HFF-Myc (cell line): Measurements from ENCODE around the gene MRPL36.

ENCODE experiments used
- DNase-seq: peaks from one replicate; pipeline ENCODE4 v3.0.0-alpha.2; 2011; ENCODE audit warnings: low read depth; ENCODE audit errors: extremely low read depth
- H3K4me3 ChIP-seq: replicated peaks from 2 replicates; pipeline ENCODE4 v1.5.1; 2011; ENCODE audit warnings: low read depth, mild to moderate bottlenecking, control low read depth, low read length
- CTCF ChIP-seq: IDR thresholded peaks from 2 replicates; pipeline ENCODE4 v1.5.1; 2012; ENCODE audit warnings: mild to moderate bottlenecking, low read depth, low read length, control low read depth; ENCODE audit errors: missing control alignments

Gene MRPL36

GRCh38 chr5:1780614-1780930 lies 19.1 kb downstream of the MRPL36 start:
- no peak for TF ChIP-seq CTCF
- no peak for DNase-seq

GRCh38 chr5:1779782-1780613 lies 19.6 kb downstream of the MRPL36 start:
- DNase-seq = no peak
- no peak for TF ChIP-seq CTCF
- no peak overlapping the region for H3K4me3 ChIP-seq

More at GRCh38 chr5:1780614-1780930, 19.1 kb downstream of the MRPL36 start:
- no peak overlapping the region for H3K4me3 ChIP-seq

- DNase-seq = no peak
- H3K4me3 ChIP-seq = no peak overlapping the region
- TF ChIP-seq CTCF = no peak
Observed at GRCh38 chr5:1779021-1779680, 20.5 kb downstream of the MRPL36 start.

- H3K4me3 ChIP-seq = no peak overlapping the region
- TF ChIP-seq CTCF = no peak
- DNase-seq = no peak
Observed at GRCh38 chr5:1778138-1779020, 21.3 kb downstream of the MRPL36 start.

GRCh38 chr5:1777281-1778137 lies 22.1 kb downstream of the MRPL36 start:
- TF ChIP-seq CTCF = no peak
- H3K4me3 ChIP-seq = no peak overlapping the region
- no peak for DNase-seq

- DNase-seq = no peak
- no peak overlapping the region for H3K4me3 ChIP-seq
- TF ChIP-seq CTCF = no peak
Observed at GRCh38 chr5:1776831-1777230, 22.8 kb downstream of the MRPL36 start.
